ENCODE measurements around the gene FAM83C. TPM values are rescaled to one million over a fixed set of nuclear protein-coding genes. Genes with fewer than 3 reads are reported as not detected.

Gene FAM83C
- total and polyA plus RNA-seq, 2 donors (not counting 1 experiment from before 2014, with no cell fraction given), result not detected

GRCh38 chr20:35307666-35308653, 15.7 kb upstream of the FAM83C start:
- H2AFZ ChIP-seq (ENCODE audit: insufficient read depth, low read depth, low read length, poor library complexity, severe bottlenecking), result no peak overlapping the region
- CTCF ChIA-PET, result interaction anchor here (0.6 to 2.4 kb wide), 10 partner anchors 9 to 1785 kb away, joined by 3 to 9 read pairs (median 4); no protein-coding TSS in a partner anchor
- H3K27me3 ChIP-seq (replicated peaks in 1 of 4; ENCODE audit: control extremely low read depth in 1 of 4, control insufficient read depth in 3 of 4, insufficient read depth in 4 of 4, low read length in 3 of 4), result no peaks in the 10 kb centered on the region
- H3K9ac ChIP-seq (ENCODE audit: low read length), result no peak overlapping the region
- Mint-ChIP-seq H3K4me1 (peaks cover 5% of the 10 kb centered on the region), H3K27me3 (no peaks in the 10 kb centered on the region), H3K27ac (no peak overlapping the region), H3K4me3 (no peak overlapping the region), H3K9me3 (ENCODE audit: insufficient read depth) (no peaks in the 10 kb centered on the region)
- no peaks in the 10 kb centered on the region for H3K9me3 ChIP-seq (ENCODE audit: control extremely low read depth in 1 of 3, control insufficient read depth in 2 of 3, insufficient read depth in 1 of 3, low read length in 2 of 3)
- no peak overlapping the region for H3K4me3 ChIP-seq (ENCODE audit: control extremely low read depth in 1 of 5, extremely low read depth in 1 of 5, insufficient read depth in 1 of 5, low read depth in 2 of 5, low read length in 4 of 5)
- no peak for DNase-seq
- no peak for TF ChIP-seq CTCF (IDR thresholded peaks at IDR 0.05)
- H3K36me3 ChIP-seq (replicated peaks in 1 of 2; ENCODE audit: control extremely low read depth in 1 of 2, control insufficient read depth in 1 of 2, extremely low read depth in 1 of 2, insufficient read depth in 2 of 2, low read length in 1 of 2), result peaks cover 0 to 7% of the 10 kb centered on the region in 2 experiments
- 95% methylated on average over 8 of the region's 13 CpGs for WGBS (ENCODE audit: insufficient coverage)
- H3K4me2 ChIP-seq (replicated peaks; ENCODE audit: low read depth, low read length, poor library complexity, severe bottlenecking), result no peak overlapping the region
- POLR2A ChIA-PET, result no interaction called here
- intact Hi-C loops (cut with micrococcal nuclease), result loop anchor here (10.0 kb wide), 1 partner anchor 473 kb away; no protein-coding TSS in a partner anchor
- no peaks in the 10 kb centered on the region for H4K20me1 ChIP-seq (ENCODE audit: control insufficient read depth, insufficient read depth, low read length, poor library complexity, severe bottlenecking)
- H3K4me1 ChIP-seq (ENCODE audit: control insufficient read depth in 2 of 2, insufficient read depth in 2 of 2, low read length in 2 of 2), result peaks cover 0 to 7% of the 10 kb centered on the region in 2 donors
- H3K79me2 ChIP-seq (ENCODE audit: control insufficient read depth, insufficient read depth, low read length), result no peaks in the 10 kb centered on the region
- no peak overlapping the region for H3K27ac ChIP-seq (ENCODE audit: low read length in 2 of 2)
- ATAC-seq (ENCODE audit: low read depth), result no peak

- no peak overlapping the region for H3K27ac Mint-ChIP-seq
- no peak overlapping the region for H3K4me3 Mint-ChIP-seq
- H3K9me3 ChIP-seq (ENCODE audit: control extremely low read depth in 1 of 3, control insufficient read depth in 2 of 3, insufficient read depth in 1 of 3, low read length in 2 of 3), result no peaks in the 10 kb centered on the region
- peak; percentile 36 for DNase-seq
- peak; percentile 37 for ATAC-seq (ENCODE audit: low read depth)
- TF ChIP-seq EZH2 (IDR thresholded peaks at IDR 0.05; ENCODE audit: borderline replicate concordance, insufficient read depth, low read depth, low read length, poor library complexity, severe bottlenecking), result no peak
- peak; percentile 46 for TF ChIP-seq CTCF (IDR thresholded peaks at IDR 0.05)
- H3K4me1 Mint-ChIP-seq, result peaks cover 5% of the 10 kb centered on the region
- ChIA-PET CTCF (interaction anchor here (0.6 to 6.1 kb wide), 12 partner anchors 16 to 1786 kb away, joined by 3 to 63 read pairs (median 4); no protein-coding TSS in a partner anchor), POLR2A (no interaction called here)
- no peaks in the 10 kb centered on the region for H4K20me1 ChIP-seq (ENCODE audit: control insufficient read depth, insufficient read depth, low read length, poor library complexity, severe bottlenecking)
- no peaks in the 10 kb centered on the region for H3K27me3 ChIP-seq (replicated peaks in 1 of 4; ENCODE audit: control extremely low read depth in 1 of 4, control insufficient read depth in 3 of 4, insufficient read depth in 4 of 4, low read length in 3 of 4)
- no peak overlapping the region for H3K4me2 ChIP-seq (replicated peaks; ENCODE audit: low read depth, low read length, poor library complexity, severe bottlenecking)
- no peak overlapping the region for H3K9ac ChIP-seq (ENCODE audit: low read length)
- no peak overlapping the region for H2AFZ ChIP-seq (ENCODE audit: insufficient read depth, low read depth, low read length, poor library complexity, severe bottlenecking)
- H3K27me3 Mint-ChIP-seq, result no peaks in the 10 kb centered on the region
- H3K4me3 ChIP-seq (ENCODE audit: control extremely low read depth in 1 of 5, extremely low read depth in 1 of 5, insufficient read depth in 1 of 5, low read depth in 2 of 5, low read length in 4 of 5), result no peak overlapping the region
- 67% methylated on average over 3 of the region's 4 CpGs for WGBS (ENCODE audit: insufficient coverage)
- peaks cover 0 to 7% of the 10 kb centered on the region in 2 donors for H3K4me1 ChIP-seq (ENCODE audit: control insufficient read depth in 2 of 2, insufficient read depth in 2 of 2, low read length in 2 of 2)
- H3K36me3 ChIP-seq (replicated peaks in 1 of 2; ENCODE audit: control extremely low read depth in 1 of 2, control insufficient read depth in 1 of 2, extremely low read depth in 1 of 2, insufficient read depth in 2 of 2, low read length in 1 of 2), result peaks cover 0 to 5% of the 10 kb centered on the region in 2 experiments
- intact Hi-C loops (cut with micrococcal nuclease), result loop anchor here (10.0 kb wide), 1 partner anchor 472 kb away; no protein-coding TSS in a partner anchor
- H3K79me2 ChIP-seq (ENCODE audit: control insufficient read depth, insufficient read depth, low read length), result no peaks in the 10 kb centered on the region
- H3K9me3 Mint-ChIP-seq (ENCODE audit: insufficient read depth), result no peaks in the 10 kb centered on the region
- H3K27ac ChIP-seq (ENCODE audit: low read length in 2 of 2), result no peak overlapping the region
Measured at GRCh38 chr20:35306931-35307517, 14.8 kb upstream of the FAM83C start.
